IgD-negative memory B cell (primary cell): ENCODE measurements around the gene BRD3OS. TPM values are rescaled to one million over a fixed set of nuclear protein-coding genes. Genes with fewer than 3 reads are reported as not detected.
A peak's percentile ranks its signal among the peaks of the same experiment; 100 is the strongest.

Source experiments
- H3K27ac Mint-ChIP-seq, 3 donors: one replicate each; pipeline ENCODE4 v1.8.0; 2020 to 2022; ENCODE audit warnings: mild to moderate bottlenecking in 3 of 3, mixed read lengths in 3 of 3, moderate library complexity in 1 of 3
- H3K27me3 Mint-ChIP-seq: one replicate; pipeline ENCODE4 v1.8.0; 2021; ENCODE audit warnings: mixed read lengths
- H3K36me3 Mint-ChIP-seq: one replicate; pipeline ENCODE4 v1.8.0; 2020; ENCODE audit warnings: mild to moderate bottlenecking, mixed read lengths
- H3K4me1 Mint-ChIP-seq, 3 donors: one replicate each; pipeline ENCODE4 v1.8.0; 2020 to 2022; ENCODE audit warnings: mixed read lengths in 3 of 3, mild to moderate bottlenecking in 1 of 3
- H3K4me3 Mint-ChIP-seq, 4 donors: one replicate each; pipeline ENCODE4 v1.8.0; 2020 to 2022; ENCODE audit warnings: mild to moderate bottlenecking in 4 of 4, mixed read lengths in 4 of 4, moderate library complexity in 3 of 4
- H3K9me3 Mint-ChIP-seq, 3 donors: one replicate each; pipeline ENCODE4 v1.8.0; 2020 to 2021; ENCODE audit warnings: mixed read lengths in 3 of 3, mild to moderate bottlenecking in 1 of 3
- polyA plus RNA-seq: library from polyadenylated mRNA; unstranded; fragments of 300-500 nt; fragmentation: Illumina TruSeq; gene quantifications from one replicate; pipeline ENCODE4 v1.2.3, GENCODE V29; 2021

The BRD3OS gene, protein sequence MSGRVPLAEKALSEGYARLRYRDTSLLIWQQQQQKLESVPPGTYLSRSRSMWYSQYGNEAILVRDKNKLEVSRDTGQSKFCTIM
- 26.5 TPM for polyA plus RNA-seq

DNA sequence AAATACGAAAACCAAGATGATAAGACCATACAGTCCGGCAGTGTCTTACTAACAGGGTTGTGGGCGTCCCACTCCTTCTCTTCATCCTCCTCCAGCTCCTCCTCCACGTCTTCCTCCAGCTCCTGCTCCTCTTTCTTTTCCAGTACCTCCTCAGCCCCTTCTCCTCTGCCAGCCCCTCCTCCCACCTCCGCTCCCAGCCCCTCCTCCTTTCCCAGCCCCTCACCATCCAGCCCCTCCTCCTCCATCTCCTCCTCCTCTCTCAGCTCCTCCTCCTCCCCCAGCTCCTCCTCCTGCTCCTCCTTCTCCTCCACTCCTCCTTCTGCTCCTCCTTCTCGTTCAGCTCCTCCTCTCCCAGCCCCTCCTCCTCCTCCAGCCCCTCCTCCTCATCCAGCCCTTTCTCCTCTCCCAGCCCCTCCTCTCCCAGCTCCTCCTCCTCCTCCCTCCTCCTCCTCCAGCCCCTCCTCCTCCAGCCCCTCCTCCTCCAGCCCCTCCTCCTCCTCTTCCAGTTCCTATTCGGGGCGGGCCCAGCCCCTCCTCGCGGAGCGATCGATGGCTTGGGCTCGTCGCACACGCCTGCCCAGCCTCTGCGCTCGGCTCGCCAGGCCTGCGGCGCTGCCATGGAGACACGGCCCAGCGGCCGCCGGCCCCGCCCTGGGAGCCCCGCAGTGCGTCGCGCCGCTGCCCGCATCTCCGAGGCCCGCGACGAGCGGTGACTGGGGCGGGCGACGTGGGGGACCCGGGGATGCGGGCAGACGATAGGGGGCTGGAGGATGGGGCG, at the start of gene BRD3OS:
Gene BRD3OS, plus strand, starts transcription at position 654 of the 778 bp plus-strand sequence. CDS start 1,267 bp downstream, outside the sequence.
- Mint-ChIP-seq H3K27ac (peak within 1 kb of the TSS in 2 of 3 donors; percentile 22 to 71), H3K36me3 (no peaks in the 10 kb centered on the region)

DNA sequence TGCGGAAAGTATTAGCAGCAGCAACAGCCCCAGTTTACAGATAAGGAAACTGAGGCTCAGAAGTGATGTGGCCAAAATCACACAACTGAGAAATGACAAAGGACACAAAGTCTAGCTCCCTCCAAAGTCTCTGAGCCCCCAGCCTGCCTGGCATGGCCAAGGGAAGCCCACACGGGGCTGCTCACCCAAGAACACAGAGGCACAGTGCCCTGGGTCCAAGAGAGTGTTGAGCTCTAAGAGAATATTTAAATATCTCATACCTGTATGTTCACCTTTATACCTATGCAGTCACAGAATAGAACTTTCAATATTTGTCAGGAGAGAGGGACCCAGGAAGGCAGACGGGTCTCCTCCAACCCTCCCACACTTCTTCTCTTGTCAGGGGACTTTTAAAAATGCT, 49.8 kb upstream of the BRD3OS start:
- peak overlapping the region in 1 of 3 donors; percentile 81 for H3K27ac Mint-ChIP-seq
- peaks cover 43 to 63% (median 48%) of the 10 kb centered on the region in 3 donors for H3K4me1 Mint-ChIP-seq
- H3K27me3 Mint-ChIP-seq = no peaks in the 10 kb centered on the region
- H3K4me3 Mint-ChIP-seq = peak overlapping the region in 2 of 4 donors; percentile 26 to 58
- no peaks in the 10 kb centered on the region for H3K9me3 Mint-ChIP-seq
- H3K36me3 Mint-ChIP-seq = no peaks in the 10 kb centered on the region

More for the DNA sequence above, at the start of gene BRD3OS:
- Mint-ChIP-seq H3K27me3 (no peaks in the 10 kb centered on the region), H3K9me3 (no peaks in the 10 kb centered on the region), H3K4me3 (peak within 1 kb of the TSS; percentile 80 to 89 (median 87)), H3K4me1 (peaks cover 2 to 5% (median 4%) of the 10 kb centered on the region in 3 donors)

DNA sequence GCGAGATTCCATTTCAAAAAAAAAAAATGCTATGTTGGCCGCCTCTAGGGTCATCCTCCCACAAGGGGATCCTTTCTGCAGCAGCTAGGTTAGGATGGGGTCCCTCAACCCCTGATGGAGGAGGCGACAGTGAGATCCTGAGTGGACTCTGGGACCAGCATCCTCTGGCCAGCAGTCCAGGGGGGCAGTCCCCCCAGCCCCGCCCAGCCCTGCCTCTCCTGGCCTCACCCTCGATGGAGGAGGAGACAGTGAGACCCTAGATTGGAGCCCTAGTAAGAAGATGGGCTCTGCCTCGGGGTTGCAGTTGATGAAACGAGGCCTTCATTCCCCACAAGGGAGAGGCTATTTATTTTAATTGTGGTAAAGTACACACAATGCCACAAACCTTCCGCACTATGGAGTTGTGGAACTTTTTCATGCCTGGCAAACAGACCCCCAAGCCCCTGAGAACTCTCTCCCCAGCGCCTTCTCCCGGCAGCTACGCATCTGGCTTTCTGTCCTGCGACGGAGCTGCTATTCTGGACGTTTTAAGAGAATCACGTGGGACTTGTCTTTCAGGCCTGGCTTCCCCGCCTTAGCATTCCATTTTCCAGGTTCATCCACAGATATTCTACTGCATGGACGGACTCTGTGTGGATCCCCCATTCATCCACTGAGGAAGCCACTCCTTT, 49.0 kb upstream of the BRD3OS start:
- H3K9me3 Mint-ChIP-seq = no peaks in the 10 kb centered on the region

DNA sequence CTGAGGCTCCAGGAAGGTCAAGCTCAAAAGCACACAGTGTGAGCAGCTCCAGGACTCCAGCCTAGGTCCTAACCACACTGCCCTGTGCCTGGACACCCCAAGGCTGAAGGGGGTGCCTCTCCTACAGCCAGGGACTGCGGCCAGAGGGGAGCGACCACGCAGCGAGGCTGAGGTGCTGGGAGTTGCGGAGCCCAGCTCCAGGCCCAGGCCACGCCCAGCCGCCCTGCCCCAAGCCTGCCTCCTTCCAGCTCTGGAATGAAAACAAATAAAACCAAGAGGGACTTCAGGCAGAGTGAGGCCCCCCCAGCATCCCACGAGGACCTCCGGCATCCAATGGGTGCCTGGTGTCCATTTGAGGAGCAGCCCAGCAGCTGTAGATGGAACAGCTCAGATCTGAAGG, 48.4 kb upstream of the BRD3OS start:
- Mint-ChIP-seq H3K4me3 (no peak overlapping the region), H3K27me3 (no peaks in the 10 kb centered on the region), H3K9me3 (no peaks in the 10 kb centered on the region), H3K4me1 (peaks cover 42 to 61% (median 47%) of the 10 kb centered on the region in 3 donors), H3K27ac (no peak overlapping the region), H3K36me3 (no peaks in the 10 kb centered on the region)

More for the DNA sequence above, 49.0 kb upstream of the BRD3OS start:
- Mint-ChIP-seq H3K27me3 (no peaks in the 10 kb centered on the region), H3K27ac (no peak overlapping the region), H3K4me3 (no peak overlapping the region), H3K36me3 (no peaks in the 10 kb centered on the region), H3K4me1 (peaks cover 45 to 62% (median 51%) of the 10 kb centered on the region in 3 donors)

DNA sequence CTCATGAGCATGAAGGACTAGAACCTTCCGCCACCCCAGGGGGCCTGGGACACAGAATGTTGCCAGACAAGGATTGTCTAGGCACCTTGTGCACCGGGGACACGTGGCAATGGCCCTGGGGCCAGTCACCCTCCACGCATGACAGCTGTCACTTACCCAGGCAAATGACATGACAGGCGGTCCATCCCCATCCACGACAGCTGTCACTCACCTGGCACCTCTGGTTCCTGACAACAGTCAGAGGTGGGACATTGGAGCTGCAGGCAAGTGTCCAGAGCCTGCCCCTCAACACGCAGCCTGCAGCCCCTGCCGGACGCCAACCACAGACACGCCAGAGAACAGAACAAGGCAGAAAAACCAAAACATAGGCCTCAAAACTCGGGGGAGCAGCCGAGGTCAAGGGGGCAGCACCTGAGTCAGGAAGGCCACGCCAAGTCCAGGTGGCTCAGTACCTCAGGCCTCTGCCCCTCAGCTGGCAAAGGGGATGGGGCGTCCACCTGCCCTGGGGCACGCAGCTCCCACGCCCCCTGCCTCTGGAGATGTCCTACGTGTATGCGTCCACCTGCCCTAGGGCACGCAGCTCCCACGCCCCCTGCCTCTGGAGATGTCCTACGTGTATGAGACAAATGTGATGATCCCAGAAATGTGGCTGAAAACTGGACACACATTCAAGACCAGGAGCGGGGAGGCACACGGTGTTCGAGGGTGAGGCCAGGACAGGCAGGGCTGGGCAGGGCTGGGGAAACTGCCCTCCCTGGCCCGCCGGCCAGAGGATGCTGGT, 47.7 kb upstream of the BRD3OS start:
- Mint-ChIP-seq H3K36me3 (no peaks in the 10 kb centered on the region), H3K27me3 (no peaks in the 10 kb centered on the region), H3K9me3 (no peaks in the 10 kb centered on the region), H3K27ac (peak overlapping the region in 1 of 3 donors; percentile 16), H3K4me3 (peak overlapping the region in 1 of 4 donors; percentile 23), H3K4me1 (peaks cover 35 to 54% (median 41%) of the 10 kb centered on the region in 3 donors)

DNA sequence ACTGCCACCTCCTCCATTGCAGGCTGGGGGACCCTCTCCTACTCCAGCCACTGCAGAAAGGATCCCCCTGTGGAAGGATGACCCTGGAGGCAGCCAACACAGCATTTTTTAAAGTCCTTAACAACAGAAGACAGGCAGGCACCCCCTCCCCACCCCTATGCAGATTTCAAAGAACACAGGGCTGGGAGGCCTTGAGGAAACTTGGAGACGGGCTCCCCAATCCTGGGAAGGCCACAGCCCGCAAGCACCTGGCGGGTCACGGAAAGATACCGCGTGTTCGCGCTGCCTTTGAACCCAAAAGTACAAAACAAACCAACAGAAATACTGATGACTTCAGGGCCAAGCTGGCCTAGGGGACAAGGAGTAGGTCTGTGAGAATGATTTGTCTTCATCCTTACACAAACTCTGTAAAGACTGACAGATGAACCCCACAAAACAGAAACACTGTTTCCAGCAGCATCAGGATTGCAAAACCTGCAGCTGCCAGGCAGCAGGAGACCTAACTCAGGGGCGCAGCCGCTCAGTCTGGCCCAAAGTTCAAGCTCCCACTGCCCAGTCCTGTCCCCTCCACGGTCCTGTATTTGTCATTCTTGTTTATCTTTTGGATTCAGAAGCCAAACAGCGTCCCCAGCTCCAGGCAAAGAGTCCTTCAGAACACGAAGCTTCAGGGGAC, 46.9 kb upstream of the BRD3OS start:
- H3K27me3 Mint-ChIP-seq = no peaks in the 10 kb centered on the region
- peaks cover 31 to 52% (median 36%) of the 10 kb centered on the region in 3 donors for H3K4me1 Mint-ChIP-seq
- no peaks in the 10 kb centered on the region for H3K36me3 Mint-ChIP-seq
- peak overlapping the region in 2 of 3 donors; percentile 28 to 31 for H3K27ac Mint-ChIP-seq
- H3K4me3 Mint-ChIP-seq = peak overlapping the region in 2 of 4 donors; percentile 17 to 23
- H3K9me3 Mint-ChIP-seq = no peaks in the 10 kb centered on the region

DNA sequence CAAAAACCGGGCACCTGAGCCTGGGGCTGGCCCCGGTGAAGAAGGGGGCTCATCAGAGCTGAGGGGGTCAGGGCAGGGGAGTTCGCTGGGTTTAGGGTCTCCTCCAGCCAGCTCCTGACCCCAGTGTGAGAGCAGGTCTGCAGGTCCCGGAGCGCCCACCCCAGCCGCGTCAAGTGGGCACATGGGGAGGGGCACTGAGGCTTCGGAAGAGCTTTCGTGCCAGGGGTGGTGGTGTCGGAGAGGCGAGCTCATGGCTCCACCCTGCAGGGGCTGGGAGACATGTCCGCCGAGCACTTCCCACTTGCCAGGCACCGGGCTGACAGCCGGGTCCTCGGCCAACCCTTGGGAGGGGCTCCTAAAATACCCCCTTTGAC, 46.4 kb upstream of the BRD3OS start:
- H3K36me3 Mint-ChIP-seq = no peaks in the 10 kb centered on the region
- H3K9me3 Mint-ChIP-seq = no peaks in the 10 kb centered on the region
- no peaks in the 10 kb centered on the region for H3K27me3 Mint-ChIP-seq
- H3K4me1 Mint-ChIP-seq = peaks cover 26 to 52% (median 33%) of the 10 kb centered on the region in 3 donors
- peak overlapping the region in 2 of 3 donors; percentile 28 to 31 for H3K27ac Mint-ChIP-seq
- H3K4me3 Mint-ChIP-seq = peak overlapping the region in 3 of 4 donors; percentile 23 to 88 (median 71)

DNA sequence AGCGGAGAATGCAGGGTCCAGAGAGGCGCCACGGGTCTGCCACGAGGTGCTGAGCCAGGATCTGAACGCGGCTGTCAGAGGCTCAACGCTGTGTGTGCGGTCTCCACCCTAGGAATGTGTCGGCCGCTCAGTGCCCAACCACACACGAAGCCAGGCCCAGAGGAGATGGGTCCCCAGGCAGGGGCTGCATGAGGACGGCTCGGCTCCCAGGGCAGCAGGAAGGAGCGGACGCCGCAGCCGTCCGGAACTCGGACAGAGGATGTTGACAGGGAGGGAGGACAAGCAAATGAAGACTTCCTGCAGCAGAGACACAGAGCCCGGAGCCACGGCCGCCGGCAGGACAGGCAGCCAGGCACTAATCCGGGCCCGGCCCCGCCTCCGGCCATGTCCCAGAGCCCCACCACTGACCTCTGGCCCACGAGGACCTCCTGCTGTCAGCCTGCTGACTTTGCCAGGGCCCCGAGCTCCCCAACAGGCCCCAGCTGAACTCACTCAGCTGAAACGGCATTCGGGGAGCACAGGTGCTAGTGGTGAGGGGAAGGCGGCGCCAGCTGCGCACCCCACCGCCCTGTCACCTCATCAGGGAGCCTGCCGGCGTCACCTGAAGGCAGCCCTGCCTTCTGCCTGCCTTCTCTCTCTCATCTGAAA, 45.9 kb upstream of the BRD3OS start:
- H3K4me1 Mint-ChIP-seq = peaks cover 25 to 51% (median 33%) of the 10 kb centered on the region in 3 donors
- peak overlapping the region; percentile 79 to 91 (median 90) for H3K27ac Mint-ChIP-seq
- no peaks in the 10 kb centered on the region for H3K9me3 Mint-ChIP-seq
- no peaks in the 10 kb centered on the region for H3K27me3 Mint-ChIP-seq
- peak overlapping the region; percentile 59 to 92 (median 80) for H3K4me3 Mint-ChIP-seq
- no peaks in the 10 kb centered on the region for H3K36me3 Mint-ChIP-seq

DNA sequence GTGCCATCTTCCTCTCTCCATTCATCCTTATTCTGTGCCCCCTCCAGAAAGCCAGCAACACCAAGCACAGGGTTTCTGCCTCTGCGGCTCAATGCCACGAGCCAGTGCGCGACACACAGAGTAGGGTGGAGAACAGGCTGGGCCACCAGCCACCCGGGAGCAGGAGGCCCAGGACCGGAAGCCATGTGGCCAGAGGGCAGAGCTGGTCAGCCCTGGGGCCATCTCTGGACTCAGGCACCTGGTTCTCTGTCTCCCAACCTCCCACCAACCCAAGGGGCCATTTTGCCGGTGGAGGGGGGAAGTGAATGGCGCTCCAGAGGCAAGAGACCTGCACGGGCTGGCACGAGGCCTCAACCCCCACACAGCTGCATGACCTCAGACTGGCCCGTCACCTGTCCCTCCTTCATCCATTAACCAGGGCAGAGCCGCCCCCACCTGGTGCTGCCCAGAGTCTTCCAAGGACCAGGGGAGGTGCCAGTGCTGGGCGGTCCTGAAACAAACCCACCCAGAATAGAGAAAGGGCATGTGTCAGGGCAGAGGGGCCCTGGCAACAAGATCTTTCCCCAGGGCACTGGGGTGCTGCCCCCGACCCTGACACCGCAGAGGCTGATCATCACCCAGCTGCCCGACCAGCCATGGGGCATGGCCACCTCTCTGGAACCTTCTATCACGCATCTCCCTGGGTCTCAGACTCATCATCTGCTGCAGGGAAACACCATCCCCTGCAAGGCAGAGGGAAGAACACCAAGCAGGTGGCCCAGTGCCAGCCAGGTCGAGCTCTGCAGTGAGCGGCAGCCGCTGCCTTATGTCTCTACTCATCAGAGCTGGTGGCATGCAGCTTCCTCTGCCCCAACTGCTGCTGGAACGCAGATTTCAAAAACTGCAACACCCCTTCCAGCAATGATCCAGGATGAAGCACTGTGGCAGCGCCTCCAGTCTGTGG, 45.1 kb upstream of the BRD3OS start:
- no peaks in the 10 kb centered on the region for H3K9me3 Mint-ChIP-seq
- peak overlapping the region; percentile 79 to 91 (median 90) for H3K27ac Mint-ChIP-seq
- H3K4me3 Mint-ChIP-seq = peak overlapping the region; percentile 59 to 92 (median 80)
- H3K27me3 Mint-ChIP-seq = no peaks in the 10 kb centered on the region
- H3K4me1 Mint-ChIP-seq = peaks cover 17 to 47% (median 34%) of the 10 kb centered on the region in 3 donors
- H3K36me3 Mint-ChIP-seq = no peaks in the 10 kb centered on the region

DNA sequence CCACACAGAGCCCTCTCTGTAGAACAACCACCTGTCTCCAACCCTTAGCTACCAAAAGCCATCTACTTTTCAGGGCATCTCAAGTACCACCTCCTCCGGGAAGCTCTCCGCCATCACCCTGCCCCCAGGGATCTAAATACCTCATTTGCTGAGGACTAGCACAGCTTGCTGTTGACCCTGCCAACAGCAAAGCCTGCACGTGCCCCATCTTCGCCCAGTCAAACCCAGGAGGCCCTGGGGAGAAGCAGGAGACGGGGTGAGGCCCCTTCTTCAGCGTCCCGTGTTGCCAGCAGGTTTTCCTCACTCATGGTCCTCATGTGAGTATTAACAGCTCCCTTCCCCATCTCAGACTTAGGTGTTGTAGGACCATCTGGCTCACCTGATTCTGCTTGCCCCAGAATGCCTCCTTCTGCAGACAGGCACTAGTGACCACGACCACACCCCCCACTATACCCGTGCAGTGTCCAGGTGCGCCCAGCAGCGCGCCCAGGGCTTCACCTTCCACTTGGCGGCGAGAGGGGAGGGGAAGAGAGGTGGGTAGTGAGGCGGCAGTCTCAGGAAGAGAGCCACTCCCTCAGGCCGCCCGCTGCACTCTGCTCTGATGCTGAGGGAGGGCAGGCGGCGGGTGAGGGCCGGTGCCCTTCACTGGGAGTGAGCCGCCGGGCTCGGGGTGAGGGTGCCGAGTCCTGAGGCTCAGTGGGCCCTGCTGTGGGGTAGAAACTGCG, 44.3 kb upstream of the BRD3OS start:
- H3K4me3 Mint-ChIP-seq = peak overlapping the region; percentile 47 to 81 (median 68)
- H3K4me1 Mint-ChIP-seq = peaks cover 19 to 48% (median 36%) of the 10 kb centered on the region in 3 donors
- no peaks in the 10 kb centered on the region for H3K9me3 Mint-ChIP-seq
- no peaks in the 10 kb centered on the region for H3K27me3 Mint-ChIP-seq
- H3K27ac Mint-ChIP-seq = peak overlapping the region; percentile 43 to 78 (median 69)
- no peaks in the 10 kb centered on the region for H3K36me3 Mint-ChIP-seq

DNA sequence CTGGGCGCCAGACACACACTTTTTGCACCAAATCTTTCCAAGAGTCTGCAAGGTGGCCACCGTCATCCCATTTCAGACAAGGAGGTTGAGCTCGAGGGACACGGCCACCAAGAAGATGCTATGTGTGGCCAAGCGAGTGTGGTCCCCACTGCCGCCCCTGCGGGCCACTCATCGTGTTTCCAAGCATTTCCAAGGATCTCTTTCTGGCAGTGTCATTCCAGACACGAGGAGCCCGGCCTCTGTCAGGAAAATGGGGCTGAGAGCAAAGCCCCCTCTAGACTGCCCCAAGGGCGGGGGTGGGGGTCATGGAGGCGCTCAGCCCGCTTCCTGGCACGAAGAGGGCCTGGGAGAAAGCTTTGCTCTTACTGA, 43.7 kb upstream of the BRD3OS start:
- Mint-ChIP-seq H3K4me3 (peak overlapping the region in 1 of 4 donors; percentile 75), H3K36me3 (no peaks in the 10 kb centered on the region), H3K27me3 (no peaks in the 10 kb centered on the region), H3K9me3 (no peaks in the 10 kb centered on the region), H3K4me1 (peaks cover 22 to 53% (median 38%) of the 10 kb centered on the region in 3 donors), H3K27ac (peak overlapping the region in 1 of 3 donors; percentile 39)

DNA sequence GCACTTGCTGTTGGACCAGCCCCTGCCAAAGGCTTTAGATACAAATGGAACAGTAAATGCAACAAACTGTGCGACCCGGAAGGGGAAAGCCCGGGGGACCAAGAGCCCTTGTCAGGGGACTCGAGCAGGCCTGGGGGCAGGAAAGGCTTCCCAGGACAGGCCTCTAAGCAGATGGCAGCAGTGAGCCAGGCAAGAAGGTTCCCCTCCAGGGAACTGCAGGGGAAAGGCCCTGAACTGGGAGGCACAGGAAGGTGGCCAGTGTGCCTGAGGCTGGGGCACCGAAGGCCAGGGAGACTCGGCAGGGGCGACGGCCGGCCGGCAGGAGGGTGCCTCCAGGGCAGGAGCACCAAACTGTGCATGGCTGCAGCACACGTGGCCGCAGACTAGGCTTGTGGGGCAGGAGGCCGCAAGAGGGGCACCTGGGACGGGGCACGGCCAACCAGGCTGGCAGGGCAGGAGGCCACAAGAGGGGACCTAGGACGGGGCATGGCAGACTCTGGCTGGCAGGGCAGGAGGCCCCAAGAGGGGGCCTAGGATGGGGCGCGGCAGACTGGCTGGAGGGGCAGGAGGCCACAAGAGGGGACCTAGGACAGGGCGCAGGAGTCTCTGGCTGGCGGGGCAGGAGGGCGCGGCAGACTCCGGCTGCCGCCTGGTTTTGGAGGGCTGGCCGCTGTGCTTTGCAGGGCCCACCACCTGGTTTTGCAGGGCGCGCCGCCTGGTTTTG, 43.2 kb upstream of the BRD3OS start:
- Mint-ChIP-seq H3K27ac (peak overlapping the region in 2 of 3 donors; percentile 39 to 62), H3K4me3 (peak overlapping the region in 1 of 4 donors; percentile 75), H3K27me3 (no peaks in the 10 kb centered on the region), H3K36me3 (no peaks in the 10 kb centered on the region), H3K4me1 (peaks cover 24 to 57% (median 41%) of the 10 kb centered on the region in 3 donors), H3K9me3 (no peaks in the 10 kb centered on the region)
